ENCODE measurements around the gene FRY.

DNA sequence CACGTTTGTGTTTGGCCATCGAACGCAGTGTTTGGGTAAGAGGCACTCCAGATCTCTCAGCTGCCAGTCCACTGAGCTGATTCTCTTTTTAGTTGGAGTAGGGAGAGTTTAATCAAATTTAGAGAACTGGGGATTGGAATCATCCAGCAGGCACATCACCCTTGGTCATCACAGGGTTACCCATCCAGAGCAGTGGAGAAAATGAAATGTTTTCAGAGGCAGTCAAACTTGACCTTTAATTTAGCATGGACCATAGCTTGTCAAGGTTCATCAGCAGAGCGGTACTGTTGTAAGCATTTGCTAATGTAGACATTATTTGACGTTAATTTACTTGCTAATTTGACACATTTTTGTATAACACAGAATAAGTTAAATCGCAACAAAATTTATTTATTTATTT lies 18.4 kb upstream of the FRY start:
- TF ChIP-seq GABPA (IDR thresholded peaks at IDR 0.05; ENCODE audit: low read depth) (no peak), POLR2AphosphoS2 (IDR thresholded peaks at IDR 0.05; ENCODE audit: low read depth, low read length) (no peak), CTCF (IDR thresholded peaks at IDR 0.05 in 2 of 3, conservative IDR thresholded peaks at IDR 0.05 in 1 of 3; ENCODE audit: control insufficient read depth in 2 of 3, extremely low read depth in 1 of 3, insufficient read depth in 1 of 3, low read depth in 3 of 3, low read length in 3 of 3) (no peak), SUZ12 (IDR thresholded peaks at IDR 0.05; ENCODE audit: unreplicated experiment) (no peak), TCF12 (IDR thresholded peaks at IDR 0.05; ENCODE audit: low read depth, low read length) (no peak), SRF (IDR thresholded peaks at IDR 0.05; ENCODE audit: low read depth in 2 of 2, low read length in 2 of 2) (no peak), POLR2AphosphoS5 (IDR thresholded peaks at IDR 0.05; ENCODE audit: low read length) (no peak), NRF1 (conservative IDR thresholded peaks at IDR 0.05; ENCODE audit: low read depth, low read length) (no peak), PAX5 (IDR thresholded peaks at IDR 0.05; ENCODE audit: borderline replicate concordance, low read depth, low read length) (no peak), EZH2 (IDR thresholded peaks at IDR 0.05; ENCODE audit: borderline replicate concordance, control insufficient read depth, low read depth, low read length) (no peak)
- TF ChIP-seq, protein P1, sequence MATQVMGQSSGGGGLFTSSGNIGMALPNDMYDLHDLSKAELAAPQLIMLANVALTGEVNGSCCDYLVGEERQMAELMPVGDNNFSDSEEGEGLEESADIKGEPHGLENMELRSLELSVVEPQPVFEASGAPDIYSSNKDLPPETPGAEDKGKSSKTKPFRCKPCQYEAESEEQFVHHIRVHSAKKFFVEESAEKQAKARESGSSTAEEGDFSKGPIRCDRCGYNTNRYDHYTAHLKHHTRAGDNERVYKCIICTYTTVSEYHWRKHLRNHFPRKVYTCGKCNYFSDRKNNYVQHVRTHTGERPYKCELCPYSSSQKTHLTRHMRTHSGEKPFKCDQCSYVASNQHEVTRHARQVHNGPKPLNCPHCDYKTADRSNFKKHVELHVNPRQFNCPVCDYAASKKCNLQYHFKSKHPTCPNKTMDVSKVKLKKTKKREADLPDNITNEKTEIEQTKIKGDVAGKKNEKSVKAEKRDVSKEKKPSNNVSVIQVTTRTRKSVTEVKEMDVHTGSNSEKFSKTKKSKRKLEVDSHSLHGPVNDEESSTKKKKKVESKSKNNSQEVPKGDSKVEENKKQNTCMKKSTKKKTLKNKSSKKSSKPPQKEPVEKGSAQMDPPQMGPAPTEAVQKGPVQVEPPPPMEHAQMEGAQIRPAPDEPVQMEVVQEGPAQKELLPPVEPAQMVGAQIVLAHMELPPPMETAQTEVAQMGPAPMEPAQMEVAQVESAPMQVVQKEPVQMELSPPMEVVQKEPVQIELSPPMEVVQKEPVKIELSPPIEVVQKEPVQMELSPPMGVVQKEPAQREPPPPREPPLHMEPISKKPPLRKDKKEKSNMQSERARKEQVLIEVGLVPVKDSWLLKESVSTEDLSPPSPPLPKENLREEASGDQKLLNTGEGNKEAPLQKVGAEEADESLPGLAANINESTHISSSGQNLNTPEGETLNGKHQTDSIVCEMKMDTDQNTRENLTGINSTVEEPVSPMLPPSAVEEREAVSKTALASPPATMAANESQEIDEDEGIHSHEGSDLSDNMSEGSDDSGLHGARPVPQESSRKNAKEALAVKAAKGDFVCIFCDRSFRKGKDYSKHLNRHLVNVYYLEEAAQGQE (IDR thresholded peaks at IDR 0.05; ENCODE audit: low read depth, low read length): no peak
